NCI-H1694 treated with DMSO at 0.1 percent for 48 hours (cell line): ENCODE measurements around the gene SPATA24.
A peak's percentile ranks its signal among the peaks of the same experiment; 100 is the strongest.
"Not testable (repeated sequence)": the region's sequence is repeated elsewhere in the genome, so short reads cannot be mapped to it uniquely, and the experiment has no call there.

Experiments used
- DNase-seq: peaks from one replicate; lab custom pipeline; 2025; lab: John Stamatoyannopoulos, UW

Gene SPATA24

GRCh38 chr5:139394654-139395566, 9.0 kb downstream of the SPATA24 start, which contains the start of gene PROB1:
Gene PROB1, minus strand, starts transcription at chr5:139395104. Its CDS starts 23 bp downstream, at chr5:139395081.
- DNase-seq, result no peak

- DNase-seq, result no peak
Measured at GRCh38 chr5:139394123-139394653, 9.7 kb downstream of the SPATA24 start.

- no peak for DNase-seq
Measured at GRCh38 chr5:139393497-139394122, 10.3 kb downstream of the SPATA24 start.

- no peak for DNase-seq
Measured at GRCh38 chr5:139392678-139393496, 11.0 kb downstream of the SPATA24 start.

- DNase-seq, result no peak
Measured at GRCh38 chr5:139392324-139392677, 11.6 kb downstream of the SPATA24 start.

GRCh38 chr5:139391570-139392323, 12.1 kb downstream of the SPATA24 start:
- DNase-seq, result no peak

- DNase-seq, result no peak
Measured at GRCh38 chr5:139390639-139391569, 13.0 kb downstream of the SPATA24 start.

- no peak for DNase-seq
Measured at GRCh38 chr5:139389701-139390638, 13.9 kb downstream of the SPATA24 start, which contains the start of gene MZB1. Gene MZB1, minus strand, starts transcription at chr5:139389913. Its CDS starts 57 bp downstream, at chr5:139389856.

- DNase-seq, result no peak
Measured at GRCh38 chr5:139388198-139388821, 15.6 kb downstream of the SPATA24 start.

- no peak for DNase-seq
Measured at GRCh38 chr5:139387611-139388197, 16.2 kb downstream of the SPATA24 start.

GRCh38 chr5:139386956-139387355, 16.9 kb downstream of the SPATA24 start:
- not testable (repeated sequence) for DNase-seq

GRCh38 chr5:139386050-139386438, 17.8 kb downstream of the SPATA24 start:
- DNase-seq, result no peak

- DNase-seq, result no peak
Measured at GRCh38 chr5:139385061-139386049, 18.5 kb downstream of the SPATA24 start.

- DNase-seq, result no peak
Measured at GRCh38 chr5:139384591-139385051, 19.3 kb downstream of the SPATA24 start.

GRCh38 chr5:139383993-139384590, 19.8 kb downstream of the SPATA24 start:
- no peak for DNase-seq

GRCh38 chr5:139383275-139383992, 20.5 kb downstream of the SPATA24 start, which contains the start of gene SLC23A1:
Gene SLC23A1, minus strand, starts transcription at chr5:139383297. Its CDS starts 44 bp downstream, at chr5:139383253.
- DNase-seq, result peak; percentile 35
